ENCODE measurements around the gene CHCHD10.

The CHCHD10 gene

DNA sequence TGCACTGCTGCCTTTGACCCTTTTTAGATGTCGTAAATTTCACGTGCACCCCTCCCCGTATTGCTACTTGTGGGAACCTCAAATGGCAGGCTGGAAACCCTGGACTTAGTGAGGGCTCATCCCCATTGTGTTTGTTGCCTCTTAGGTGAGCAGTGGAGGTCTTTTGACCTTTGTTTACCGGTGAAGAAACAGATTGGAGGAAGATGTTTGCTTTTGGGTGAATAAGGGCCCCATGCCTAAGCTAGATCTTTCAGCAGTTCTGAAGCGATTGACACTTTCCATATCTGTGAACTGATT is 19.8 kb upstream of the CHCHD10 start:
- no peak for DNase-seq (ENCODE audit: low spot score)

DNA sequence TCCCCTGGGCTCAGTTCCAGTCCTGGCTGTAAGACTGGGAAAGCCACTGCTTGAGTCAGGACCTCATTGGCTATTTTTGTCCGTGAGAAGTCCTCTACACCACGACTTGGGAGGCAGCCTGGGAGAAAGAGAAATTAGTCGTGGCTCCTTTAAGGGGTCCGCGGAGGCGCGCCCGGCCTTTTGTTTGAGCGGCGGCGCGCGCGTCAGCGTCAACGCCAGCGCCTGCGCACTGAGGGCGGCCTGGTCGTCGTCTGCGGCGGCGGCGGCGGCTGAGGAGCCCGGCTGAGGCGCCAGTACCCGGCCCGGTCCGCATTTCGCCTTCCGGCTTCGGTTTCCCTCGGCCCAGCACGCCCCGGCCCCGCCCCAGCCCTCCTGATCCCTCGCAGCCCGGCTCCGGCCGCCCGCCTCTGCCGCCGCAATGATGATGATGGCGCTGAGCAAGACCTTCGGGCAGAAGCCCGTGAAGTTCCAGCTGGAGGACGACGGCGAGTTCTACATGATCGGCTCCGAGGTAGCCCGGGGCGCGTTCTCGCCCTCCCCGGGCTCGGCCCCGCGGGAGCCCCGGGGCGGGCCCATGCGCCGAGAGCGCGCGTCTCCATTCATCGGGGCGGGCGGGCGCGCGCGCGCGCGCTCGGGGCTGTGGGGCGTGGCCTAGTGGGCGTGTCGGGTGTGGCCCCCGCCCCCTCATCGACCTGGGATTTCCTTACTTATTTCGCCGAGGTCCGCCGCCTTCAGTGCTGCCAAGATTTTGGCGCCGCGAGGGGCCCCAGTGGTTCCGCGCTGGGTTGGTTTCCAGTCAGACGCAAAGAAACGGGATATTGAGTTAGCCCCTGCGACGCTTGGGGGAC is 19.2 kb upstream of the CHCHD10 start, which contains the start of gene SMARCB1:
Gene SMARCB1, plus strand, starts transcription at position 215 of the 848 bp plus-strand sequence. Its CDS starts 204 bp downstream, at position 419.
- peak; percentile 87 for DNase-seq (ENCODE audit: low spot score)

DNA sequence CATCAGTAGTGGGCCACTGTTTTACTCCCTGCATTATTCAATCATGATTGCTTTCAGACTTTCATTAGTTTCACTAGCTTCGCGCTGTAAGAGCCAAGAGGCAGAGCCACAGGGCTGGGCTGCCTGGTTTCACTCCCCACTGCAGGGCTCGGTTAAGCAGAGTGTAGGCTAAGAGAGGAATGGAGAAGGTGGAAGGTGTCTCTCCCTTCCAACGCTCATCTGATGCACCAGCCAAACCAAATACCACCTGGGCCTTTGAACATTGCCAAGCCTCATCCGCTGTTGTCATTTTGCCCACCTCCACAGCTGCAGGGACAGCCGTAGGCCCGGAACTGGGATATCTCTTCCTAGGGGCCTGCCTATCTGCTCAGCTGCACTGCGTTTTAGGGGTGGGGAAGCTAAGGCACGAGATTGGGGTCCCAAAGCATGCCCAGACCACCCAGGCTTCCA is 18.5 kb upstream of the CHCHD10 start:
- DNase-seq (ENCODE audit: low spot score) = no peak

DNA sequence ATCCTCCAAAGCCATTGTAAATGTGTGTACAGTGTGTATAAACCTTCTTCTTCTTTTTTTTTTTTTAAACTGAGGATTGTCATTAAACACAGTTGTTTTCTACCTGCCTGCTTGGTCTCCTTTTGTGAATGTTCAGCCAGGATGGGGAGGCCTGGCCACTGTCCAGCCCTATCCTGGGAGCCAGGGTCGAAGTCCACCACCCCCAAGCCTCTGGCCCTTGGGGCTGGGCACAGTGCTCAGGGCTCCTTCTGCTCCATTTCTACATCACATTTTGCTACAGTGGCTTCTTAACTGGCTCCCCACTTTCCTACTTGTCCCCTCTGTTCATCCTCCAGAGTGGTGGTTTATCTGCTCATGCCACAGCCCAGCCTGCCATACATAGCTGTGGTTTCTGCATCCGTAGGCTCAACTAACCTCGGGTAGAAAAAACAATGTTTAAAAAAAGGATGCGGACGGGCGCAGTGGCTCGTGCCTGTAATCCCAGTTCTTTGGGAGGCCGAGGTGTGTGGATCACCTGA is 16.5 kb upstream of the CHCHD10 start:
- DNase-seq (ENCODE audit: low spot score) = no peak

DNA sequence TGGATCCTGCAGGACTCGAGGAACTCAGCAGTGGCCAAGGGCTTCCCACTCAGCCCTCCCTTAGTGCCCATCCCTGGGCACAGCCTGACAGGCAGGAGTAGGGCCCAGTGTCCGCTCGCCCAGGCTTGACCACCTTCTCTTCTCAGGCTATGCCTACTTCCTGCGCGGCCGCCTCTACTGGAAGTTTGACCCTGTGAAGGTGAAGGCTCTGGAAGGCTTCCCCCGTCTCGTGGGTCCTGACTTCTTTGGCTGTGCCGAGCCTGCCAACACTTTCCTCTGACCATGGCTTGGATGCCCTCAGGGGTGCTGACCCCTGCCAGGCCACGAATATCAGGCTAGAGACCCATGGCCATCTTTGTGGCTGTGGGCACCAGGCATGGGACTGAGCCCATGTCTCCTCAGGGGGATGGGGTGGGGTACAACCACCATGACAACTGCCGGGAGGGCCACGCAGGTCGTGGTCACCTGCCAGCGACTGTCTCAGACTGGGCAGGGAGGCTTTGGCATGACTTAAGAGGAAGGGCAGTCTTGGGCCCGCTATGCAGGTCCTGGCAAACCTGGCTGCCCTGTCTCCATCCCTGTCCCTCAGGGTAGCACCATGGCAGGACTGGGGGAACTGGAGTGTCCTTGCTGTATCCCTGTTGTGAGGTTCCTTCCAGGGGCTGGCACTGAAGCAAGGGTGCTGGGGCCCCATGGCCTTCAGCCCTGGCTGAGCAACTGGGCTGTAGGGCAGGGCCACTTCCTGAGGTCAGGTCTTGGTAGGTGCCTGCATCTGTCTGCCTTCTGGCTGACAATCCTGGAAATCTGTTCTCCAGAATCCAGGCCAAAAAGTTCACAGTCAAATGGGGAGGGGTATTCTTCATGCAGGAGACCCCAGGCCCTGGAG is 15.7 kb upstream of the CHCHD10 start:
- DNase-seq (ENCODE audit: low spot score) = no peak

DNA sequence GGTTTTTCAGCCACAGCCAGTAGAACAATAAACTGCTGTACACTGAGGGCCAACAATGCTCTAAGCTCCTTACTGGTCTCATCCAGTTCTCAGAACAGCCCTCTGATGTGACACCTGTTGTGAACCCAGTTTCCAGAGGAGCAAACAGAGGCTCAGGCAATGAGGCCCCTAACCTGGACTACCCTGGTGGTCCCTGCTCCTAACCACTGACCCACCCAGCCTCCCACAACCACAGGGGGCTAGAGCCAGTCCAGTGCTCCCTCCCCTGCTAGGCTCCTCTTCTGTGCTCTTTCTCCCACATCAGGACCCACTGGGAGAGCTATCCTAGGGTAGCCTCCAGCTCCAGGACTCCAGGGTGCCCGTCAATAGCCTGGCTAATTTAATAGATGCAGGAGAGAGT is 14.9 kb upstream of the CHCHD10 start:
- DNase-seq (ENCODE audit: low spot score) = no peak

DNA sequence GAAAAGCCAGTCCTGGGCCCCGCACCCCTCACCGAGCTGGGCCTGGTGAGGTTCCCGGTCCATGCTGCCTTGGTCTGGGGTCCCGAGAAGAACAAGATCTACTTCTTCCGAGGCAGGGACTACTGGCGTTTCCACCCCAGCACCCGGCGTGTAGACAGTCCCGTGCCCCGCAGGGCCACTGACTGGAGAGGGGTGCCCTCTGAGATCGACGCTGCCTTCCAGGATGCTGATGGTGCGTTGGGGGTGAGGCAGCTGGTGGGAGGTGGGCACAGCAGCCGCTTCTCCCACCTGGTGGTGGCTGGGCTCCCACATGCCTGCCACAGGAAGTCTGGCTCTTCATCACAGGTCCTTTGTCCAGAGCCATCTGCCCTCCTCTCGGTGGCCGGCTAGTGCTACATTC is 14.5 kb upstream of the CHCHD10 start:
- no peak for DNase-seq (ENCODE audit: low spot score)

DNA sequence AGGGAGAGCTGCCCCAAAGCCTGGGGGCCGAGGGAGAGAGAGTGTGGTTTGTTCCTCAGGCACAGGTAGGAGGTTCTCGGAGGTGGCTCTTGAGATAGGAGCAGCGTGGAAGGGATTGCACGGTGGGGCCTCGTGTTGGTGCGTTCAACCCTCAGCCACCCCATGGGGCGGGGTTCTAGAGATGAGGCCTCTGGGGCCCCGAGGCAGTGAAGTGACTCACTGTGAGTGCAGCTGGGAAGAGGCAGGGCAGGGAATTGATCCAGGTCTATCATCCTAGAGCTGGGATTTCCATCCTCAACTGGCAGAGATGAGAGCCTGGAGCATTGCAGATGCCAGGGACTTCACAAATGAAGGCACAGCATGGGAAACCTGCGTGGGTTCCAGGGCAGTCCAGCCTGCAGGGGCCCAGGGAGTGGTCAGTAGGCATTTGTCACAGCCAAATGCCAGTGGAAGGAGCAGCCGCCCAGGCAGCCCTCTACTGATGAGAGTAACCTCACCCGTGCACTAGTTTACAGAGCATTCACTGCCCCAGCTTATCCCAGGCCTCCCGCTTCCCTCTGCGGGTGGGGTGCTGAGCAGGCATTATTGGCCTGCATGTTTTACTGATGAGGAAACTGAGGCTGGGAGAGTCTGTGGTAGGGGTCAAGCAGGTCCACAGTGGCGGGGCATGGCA is 13.9 kb upstream of the CHCHD10 start:
- no peak for DNase-seq (ENCODE audit: low spot score)

DNA sequence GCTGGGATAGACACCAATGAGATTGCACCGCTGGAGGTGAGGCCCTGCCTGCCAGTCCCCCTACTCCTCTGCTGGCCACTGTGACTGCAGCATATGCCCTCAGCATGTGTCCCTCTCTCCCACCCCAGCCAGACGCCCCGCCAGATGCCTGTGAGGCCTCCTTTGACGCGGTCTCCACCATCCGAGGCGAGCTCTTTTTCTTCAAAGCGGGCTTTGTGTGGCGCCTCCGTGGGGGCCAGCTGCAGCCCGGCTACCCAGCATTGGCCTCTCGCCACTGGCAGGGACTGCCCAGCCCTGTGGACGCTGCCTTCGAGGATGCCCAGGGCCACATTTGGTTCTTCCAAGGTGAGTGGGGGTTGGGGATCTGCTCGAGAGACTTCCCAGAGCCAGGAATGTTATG is 13.3 kb upstream of the CHCHD10 start:
- no peak for DNase-seq (ENCODE audit: low spot score)

DNA sequence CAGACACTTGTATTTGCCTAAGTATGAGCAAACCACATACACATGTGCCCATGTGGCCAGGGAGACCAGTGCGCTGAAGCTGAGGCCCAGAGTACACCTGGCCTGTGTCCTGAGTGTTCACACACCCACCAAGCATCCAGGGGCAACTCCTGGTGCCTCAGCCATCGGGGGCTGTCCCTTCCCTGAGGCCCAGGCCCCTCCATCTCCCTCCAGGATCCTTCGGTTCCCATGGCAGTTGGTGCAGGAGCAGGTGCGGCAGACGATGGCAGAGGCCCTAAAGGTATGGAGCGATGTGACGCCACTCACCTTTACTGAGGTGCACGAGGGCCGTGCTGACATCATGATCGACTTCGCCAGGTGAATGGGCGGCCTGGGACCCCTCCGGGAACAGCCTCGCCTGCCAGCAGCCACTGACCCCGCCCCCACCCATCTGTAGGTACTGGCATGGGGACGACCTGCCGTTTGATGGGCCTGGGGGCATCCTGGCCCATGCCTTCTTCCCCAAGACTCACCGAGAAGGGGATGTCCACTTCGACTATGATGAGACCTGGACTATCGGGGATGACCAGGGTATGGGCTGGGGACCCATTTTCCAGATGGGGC is 12.5 kb upstream of the CHCHD10 start:
- DNase-seq (ENCODE audit: low spot score) = no peak

DNA sequence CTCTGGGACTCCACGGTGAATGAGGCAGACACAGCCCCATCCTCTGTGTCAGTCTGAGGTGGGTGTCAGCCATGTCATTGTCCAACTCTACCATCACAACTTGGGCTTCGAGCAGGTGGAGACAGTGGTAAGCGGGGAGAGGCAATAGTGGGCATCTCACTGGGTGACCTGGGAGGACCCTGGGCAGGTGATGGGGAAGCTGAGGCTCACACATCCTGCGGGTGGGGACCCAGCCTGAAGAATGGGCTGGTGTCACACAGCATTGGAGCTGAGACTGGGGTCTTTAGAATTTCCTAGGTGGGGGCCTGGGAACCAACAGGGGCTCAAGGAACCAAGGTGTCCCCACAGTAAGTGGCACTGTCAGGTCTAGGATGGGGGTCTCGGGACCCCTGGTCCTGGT is 12.0 kb upstream of the CHCHD10 start:
- no peak for DNase-seq (ENCODE audit: low spot score)

DNA sequence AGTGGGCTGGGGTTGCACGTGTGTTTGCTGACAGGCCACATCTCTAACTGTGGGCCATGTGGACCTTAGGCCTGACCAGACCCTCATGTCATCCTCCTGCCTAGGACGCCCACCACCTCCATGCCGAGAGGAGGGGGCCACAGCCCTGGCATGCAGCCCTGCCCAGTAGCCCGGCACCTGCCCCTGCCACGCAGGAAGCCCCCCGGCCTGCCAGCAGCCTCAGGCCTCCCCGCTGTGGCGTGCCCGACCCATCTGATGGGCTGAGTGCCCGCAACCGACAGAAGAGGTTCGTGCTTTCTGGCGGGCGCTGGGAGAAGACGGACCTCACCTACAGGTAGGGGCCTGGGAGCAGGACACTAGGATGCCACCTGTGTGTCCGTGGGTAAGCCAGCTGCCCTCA is 11.3 kb upstream of the CHCHD10 start:
- no peak for DNase-seq (ENCODE audit: low spot score)

DNA sequence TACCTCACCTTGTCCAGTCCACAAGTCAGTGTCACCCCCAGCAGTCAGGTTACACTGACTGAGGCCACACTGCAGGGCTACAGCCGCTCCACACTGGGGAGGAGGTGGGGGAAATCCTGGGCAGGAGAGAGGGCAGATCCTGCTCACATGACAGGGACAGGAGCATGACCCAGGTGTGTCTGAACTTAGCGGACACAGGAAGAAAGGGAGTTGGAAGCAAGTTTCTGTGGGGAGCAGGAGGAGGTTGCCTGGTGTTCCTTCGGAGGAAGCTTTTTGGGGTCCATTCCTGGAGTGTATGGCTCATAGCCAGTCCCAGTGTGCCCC is 10.8 kb upstream of the CHCHD10 start:
- DNase-seq (ENCODE audit: low spot score) = no peak

DNA sequence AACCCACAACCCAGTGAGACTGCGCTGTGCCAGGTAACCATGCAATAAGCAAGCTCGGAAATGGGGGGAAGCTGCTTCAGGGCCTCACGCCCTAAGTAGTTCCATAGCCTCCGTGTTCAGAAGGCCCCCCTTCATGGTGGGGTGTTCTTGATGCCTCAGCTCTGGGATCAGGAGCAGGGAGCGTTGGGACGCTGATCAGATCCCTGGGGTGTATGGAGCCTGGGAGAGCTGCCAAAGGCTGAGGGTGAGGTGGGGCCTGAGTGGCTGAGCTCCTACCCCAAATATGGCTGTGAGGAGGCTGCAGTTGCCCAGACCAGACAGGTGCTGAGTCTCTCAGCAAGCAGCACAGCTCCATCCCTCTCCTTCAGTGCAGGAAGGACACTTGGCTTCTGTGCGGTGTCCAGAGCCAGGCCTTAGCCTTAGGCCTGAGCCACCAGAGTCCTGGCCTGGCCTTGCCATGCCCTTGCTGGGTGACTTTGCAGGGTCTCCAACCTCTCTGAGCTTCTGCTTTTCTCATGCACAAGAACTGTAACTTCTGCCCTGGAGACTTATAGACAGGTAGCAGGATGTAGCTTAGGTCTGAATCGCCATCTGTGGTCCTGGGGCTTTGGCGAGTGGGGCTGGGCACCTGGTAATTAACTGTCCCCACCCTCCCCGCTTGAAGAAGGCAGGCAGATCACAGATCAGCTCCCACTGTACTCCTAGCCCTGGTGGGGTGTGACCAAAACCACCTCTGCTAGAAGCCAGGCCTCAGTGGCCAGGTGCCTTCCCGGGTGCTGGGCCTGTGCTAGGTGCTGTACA is 10.2 kb upstream of the CHCHD10 start:
- DNase-seq (ENCODE audit: low spot score) = no peak

DNA sequence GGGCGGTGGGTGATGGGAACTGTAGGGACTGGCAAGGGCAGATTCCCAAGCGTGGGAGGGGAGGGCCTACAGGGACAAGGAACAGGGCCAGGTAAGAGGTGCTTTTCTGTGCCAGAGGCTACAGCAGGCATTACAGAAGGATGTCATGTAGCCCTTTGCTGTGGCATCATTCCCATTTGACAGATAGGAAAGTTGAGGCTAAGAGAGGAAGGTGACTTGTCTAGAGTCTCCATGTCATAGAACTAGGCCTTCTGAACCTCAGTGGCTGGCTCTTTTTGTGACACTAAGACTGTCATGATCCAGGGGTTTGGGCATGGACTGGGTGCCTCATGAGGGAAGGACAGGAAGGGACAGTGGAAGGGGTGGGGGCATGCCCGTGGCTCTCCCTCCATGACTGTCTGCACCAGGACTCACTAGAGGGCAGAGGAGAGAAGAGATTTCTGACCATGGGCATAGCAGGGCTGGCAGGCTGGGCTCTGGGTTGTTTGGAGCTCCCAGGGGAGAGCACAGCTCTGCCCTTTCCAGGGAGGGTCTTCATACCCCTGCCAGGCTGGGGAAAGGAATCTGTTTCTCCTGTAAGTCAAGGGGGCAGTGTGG is 8.1 kb upstream of the CHCHD10 start:
- DNase-seq (ENCODE audit: low spot score) = no peak

DNA sequence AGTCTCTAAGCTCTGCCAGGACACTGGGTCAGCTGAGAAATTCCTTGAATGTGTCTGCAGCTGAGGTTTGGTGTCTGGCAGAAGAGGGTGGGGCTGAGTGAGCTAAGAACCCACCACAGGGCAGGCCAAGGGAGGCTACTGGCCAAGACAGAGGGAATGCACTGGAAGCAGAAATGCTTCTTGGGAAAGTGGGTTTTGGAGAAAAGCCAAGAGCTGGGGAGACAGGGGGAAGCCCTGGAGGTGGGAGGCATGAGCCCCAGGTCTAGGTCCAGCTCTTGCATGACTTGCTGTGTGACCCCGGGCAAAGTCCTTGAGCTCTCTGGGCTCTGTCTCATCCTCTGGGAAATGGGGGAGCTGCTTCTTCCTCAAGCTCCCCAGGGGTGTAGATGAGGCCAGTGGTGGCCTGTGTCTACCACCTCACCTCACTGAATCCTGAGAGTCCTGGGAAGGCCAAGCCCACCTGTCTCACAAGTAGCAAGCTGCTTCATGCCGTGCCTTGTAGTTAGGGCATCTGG is 7.2 kb upstream of the CHCHD10 start:
- DNase-seq (ENCODE audit: low spot score) = no peak

DNA sequence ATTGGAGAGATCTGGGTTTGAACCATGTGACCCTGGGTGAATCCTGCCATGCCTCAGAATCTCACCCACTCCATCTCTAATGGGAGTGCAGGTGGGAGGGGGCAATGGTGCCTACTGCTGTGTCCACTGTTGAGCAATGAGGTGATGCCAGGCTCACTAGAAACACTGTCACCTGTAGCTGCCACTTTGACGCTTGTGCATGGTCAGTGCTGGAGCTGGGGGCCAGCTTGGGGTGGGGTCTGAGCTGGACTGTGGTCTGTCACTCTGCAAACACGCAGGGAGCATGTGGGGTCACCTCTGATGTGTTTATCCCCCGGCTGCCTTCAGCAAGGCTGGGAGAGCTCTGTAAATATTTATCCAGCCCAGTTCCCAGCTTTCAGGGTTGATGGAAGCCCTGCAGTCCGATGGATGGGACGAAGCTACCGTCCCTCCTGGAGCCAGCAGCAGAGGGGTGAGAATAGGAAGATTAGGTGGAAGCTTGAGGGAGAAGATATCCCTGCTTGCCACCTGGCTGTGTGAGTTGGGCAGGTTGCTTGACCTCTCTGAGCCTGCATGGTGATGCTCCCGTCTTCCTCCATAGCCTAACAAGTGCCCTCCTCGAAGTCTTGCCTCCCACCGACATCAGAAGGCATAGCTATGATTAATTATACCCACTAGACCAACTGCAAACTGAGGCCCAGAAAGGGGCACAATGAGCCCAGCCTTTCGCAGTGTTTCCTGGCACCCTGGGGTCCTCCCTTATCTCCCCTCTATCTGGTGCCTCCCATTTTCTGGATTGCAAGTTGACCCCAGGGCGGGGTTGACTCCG is 6.5 kb upstream of the CHCHD10 start:
- no peak for DNase-seq (ENCODE audit: low spot score)

DNA sequence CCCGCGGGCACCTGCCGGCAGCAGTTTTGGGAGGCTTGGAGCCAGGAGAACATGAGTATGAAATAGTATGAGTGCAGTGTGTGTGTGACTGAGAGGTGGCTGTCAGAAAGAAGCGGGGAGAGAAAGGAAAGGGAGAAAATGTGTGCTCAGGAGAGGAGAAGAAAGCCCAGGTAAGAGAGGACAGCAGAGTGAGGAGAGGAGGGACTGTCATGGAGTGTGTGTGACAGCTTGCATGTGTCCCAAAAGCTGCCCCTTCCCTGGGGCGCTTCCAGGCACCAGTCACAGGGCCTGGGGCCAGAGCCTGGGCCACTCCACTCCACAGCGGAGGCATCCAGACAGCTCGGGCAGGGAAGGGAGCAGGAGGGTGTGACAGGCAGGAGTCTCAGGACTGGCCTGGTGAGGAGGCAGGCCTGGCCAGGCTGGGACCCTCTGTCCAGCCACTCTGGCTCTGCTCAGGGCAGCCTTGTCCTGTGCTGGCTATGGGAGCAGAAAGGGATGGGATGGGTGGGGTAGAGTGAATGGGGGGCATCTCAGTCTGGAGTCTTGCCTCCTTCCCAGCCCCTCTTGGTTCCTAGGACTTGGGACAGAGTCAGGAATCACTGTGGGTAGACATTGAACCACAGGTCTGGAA is 5.8 kb upstream of the CHCHD10 start:
- no peak for DNase-seq (ENCODE audit: low spot score)
